HT1080 (cell line): ENCODE results near the gene MYO9B. TPM values are rescaled to one million over a fixed set of nuclear protein-coding genes. Genes with fewer than 3 reads are reported as not detected.

Experiments
- DNase-seq: peaks from one replicate; pipeline ENCODE4 v3.0.0-alpha.2; 2015; ENCODE audit warnings: low read depth
- polyA plus RNA-seq, 2 experiments: library from polyadenylated mRNA; depleted of rRNA; stranded (reverse); fragments of >200 nt; gene quantifications; 2 replicates each; pipeline ENCODE4 v1.2.3, GENCODE V29; 2015
- total RNA-seq: library from RNA; depleted of rRNA; stranded (reverse); fragments of >200 nt; shearing (Covaris generic); gene quantifications from 2 replicates; pipeline ENCODE4 v1.2.3, GENCODE V29; 2014; rRNA removed

Gene MYO9B
- 29.3 and 30.8 TPM in 2 replicates for total RNA-seq
- 20.3 and 21.4 TPM in 2 replicates for polyA plus RNA-seq (2015; cell fraction: cytosol; rRNA removed)
- polyA plus RNA-seq (2015; cell fraction: nucleus; rRNA removed) = 78.0 and 82.3 TPM in 2 replicates

DNA sequence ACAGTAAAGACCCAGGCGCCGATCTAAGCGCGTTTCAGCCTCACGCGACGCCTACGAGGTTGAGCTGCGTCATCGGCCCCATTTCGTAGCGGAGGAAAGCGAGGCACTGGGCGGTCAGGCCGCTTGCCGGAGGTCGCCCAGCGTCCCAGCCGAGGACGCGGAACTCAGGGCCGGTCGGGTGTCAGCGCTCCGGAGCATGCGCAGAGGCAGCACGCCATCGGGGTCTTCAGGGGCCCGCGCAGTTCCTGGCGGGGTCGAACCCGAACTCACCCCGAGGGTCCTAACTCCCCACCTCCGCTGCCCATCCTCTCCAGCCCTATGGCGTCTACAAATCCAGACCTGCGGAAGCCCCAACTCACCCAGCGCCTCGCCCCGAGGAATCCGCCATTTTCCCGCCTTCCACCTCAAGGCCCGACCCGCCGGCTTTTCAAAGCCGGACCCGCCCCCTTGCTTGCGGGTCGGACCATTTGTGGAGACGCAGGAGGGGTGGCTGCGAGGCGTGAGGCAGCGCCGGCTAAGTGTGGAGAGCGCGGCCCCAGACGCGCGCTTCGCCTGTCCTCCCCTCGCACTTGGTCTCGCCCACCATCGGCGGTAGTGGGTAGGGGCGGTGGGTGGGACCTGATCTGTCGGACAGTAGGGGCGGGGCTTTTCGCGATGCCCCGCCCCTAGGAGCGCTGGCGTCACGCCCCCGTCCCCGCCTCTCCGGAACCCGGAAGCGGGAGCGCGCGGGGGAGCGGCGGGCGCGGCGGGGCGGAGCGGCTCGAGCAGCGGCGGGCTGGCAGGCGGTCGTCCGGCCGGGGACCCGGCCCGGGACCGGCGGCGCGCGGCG is at the start of gene MYO9B, which contains the start of gene HAUS8:
MYO9B (plus strand) TSS at position 743 of the 829 bp plus-strand sequence. CDS start 25,941 bp downstream, outside the sequence.
HAUS8 (minus strand) TSS at position 418 of the 829 bp plus-strand sequence; CDS start at position 388, 30 bp downstream.
- DNase-seq = peak; percentile 98

GRCh38 chr19:17025991-17026658 is 49.5 kb upstream of the MYO9B start:
- DNase-seq = no peak

GRCh38 chr19:17026706-17027534 is 48.7 kb upstream of the MYO9B start, which contains the start of gene CPAMD8:
Gene CPAMD8, minus strand, starts transcription at chr19:17026810. Its CDS starts 168 bp downstream, at chr19:17026642.
- no peak for DNase-seq

- DNase-seq = no peak
These were observed 48.0 kb upstream of the MYO9B start for GRCh38 chr19:17027535-17027975.

DNA sequence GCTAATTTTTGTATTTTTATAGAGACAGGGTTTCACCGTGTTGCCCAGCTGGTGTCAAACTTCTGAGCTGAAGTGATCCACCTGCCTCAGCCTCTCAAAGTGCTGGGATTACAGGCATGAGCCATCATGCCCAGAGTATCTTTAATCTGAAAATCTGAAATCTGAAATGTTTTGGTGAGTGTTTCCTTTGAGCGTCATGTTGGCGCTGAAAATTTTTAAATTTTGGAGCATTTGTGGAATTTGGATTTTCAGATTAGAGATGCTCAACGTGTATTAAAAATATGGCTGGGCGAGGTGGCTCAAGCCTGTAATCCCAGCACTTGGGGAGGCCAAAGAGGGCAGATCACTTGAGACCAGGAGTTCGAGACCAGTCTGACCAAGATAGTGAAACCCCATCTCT is 43.8 kb upstream of the MYO9B start:
- no peak for DNase-seq

DNA sequence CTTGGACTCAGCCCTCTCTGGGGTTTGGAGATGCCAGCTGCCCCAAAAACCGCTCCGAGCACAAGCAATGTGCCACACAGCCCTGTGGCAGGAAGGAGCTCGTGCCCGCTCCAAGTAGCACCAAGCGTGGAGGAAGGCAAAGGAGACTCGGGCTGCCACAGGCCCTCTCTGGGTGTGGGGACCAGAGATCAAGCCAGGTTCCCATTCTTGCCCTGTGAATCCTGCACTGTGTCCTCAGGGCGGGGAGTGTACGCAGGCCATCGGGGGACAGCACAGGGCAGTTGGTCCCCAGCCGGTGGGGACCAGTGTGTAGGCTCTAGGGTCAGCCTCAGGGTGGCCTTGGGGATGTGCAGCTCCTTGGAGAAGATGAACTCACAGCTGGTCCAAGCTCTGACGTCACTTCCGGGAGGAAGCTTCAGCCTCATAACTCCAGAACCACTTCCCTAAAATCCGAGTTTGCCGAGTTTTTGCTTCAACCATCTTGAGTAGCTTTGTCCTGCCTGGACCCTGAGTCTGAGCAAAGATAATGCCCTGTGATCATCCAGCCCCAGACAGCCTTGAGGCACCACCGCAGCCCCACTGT is 39.6 kb upstream of the MYO9B start:
- peak; percentile 14 for DNase-seq

DNA sequence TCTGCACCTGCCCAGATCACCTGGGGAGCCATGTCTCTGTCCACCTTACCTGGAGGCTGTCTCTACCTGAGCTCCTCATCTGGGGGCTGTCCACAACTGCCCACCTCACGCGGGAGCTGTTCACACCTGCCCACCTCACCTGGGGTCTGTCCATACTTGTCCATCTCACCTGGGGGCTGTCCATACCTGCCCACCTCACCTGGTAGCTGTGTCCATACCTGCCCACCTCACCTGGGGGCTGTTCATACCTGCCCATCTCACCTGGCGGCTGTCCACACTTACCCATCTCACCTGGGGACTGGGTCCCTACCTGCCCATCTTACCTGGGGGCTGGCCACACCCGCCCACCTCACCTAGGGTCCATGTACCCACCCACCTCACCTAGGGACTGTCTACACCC is 38.9 kb upstream of the MYO9B start:
- DNase-seq = no peak

DNA sequence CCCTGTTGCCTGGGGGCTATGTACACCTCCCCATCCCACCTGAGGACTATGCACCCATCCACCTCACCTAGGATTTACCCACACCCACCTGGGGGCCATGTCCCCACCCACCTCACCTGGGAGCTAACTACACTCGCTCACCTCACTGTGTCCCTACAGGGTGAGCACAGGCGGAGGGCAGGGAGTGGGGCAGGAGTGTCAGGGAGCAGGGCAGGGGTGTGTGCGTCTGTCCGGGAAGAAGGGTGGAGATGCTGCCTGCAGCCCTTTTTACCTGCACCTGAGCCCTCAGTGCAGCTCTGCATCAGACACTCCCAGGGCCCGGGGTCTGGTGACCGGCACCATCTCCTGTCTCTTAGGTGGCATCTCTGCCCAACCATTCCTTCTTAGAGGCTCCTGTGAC is 38.4 kb upstream of the MYO9B start:
- no peak for DNase-seq

- DNase-seq = no peak
These were observed 37.5 kb upstream of the MYO9B start for GRCh38 chr19:17037966-17038500.

GRCh38 chr19:17041976-17042375 is 33.6 kb upstream of the MYO9B start:
- DNase-seq = no peak

- no peak for DNase-seq
These were observed 31.8 kb upstream of the MYO9B start for GRCh38 chr19:17043744-17044143.

- no peak for DNase-seq
These were observed 29.6 kb upstream of the MYO9B start for GRCh38 chr19:17045907-17046502.

- no peak for DNase-seq
These were observed 26.6 kb upstream of the MYO9B start for GRCh38 chr19:17048885-17049453.

DNA sequence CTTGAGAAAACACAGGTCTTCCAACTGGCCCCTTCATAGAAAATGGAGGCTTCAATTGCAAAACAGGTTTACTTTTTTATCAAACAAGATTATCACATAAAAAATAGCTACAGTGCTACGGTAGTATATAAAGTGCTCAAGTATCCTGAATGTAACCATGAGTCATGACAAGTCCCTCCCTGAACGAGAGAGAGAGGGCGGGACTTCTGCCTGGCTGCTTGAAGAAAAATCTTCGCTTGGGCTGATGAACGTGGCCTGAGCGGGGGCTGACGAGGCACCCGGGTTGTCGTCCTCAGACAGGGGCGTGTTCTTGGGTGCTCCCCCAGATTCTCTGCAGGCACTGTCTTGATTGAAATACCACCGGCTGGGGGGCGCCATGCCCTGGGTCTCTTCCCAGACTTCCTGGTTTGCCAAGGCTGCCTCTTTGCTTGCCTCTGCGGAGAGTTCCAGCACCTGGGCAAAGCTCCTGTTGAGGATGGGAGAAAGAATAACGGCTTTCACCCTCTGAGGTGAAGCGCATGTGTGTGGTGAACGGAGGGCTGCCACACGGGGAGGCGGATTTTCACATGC is 25.8 kb upstream of the MYO9B start:
- peak; percentile 15 for DNase-seq

DNA sequence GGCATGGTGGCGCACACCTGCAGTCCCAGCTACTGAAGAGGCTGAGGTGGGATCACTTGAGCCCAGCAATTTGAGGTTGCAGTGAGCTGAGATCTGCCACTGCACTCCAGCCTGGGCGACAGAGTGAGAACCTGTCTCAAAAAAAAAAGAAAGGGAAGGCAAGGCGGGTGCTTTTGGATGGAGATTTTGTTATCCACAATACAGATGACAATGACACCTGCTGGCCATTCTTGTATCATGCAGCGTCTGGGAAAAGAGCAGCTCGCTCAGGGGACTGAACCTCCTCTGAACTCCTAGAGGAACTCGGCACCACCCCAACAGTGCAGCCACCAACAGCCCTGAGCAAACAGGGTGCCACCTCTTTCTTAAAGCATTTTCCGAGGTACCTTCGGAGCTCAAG is 23.1 kb upstream of the MYO9B start:
- peak; percentile 51 for DNase-seq

DNA sequence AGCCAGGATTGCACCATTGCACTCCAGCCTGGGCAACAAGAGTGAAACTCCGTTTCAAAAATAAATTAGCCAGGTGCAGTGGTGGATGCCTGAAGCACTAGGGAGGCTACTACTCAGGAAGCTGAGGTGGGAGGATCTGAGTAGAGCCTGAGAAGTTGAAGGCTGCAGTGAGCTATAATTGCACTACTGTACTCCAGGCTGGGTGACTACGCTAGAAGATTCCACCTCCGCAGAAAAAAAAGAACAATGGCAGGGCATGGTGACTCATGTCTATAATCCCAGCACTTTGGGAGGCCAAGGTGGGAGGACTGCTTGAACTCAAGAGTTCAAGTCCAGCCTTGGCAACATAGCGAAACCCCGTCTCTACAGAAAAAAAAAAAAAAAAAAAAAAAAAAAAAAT is 20.8 kb upstream of the MYO9B start:
- peak; percentile 50 for DNase-seq

DNA sequence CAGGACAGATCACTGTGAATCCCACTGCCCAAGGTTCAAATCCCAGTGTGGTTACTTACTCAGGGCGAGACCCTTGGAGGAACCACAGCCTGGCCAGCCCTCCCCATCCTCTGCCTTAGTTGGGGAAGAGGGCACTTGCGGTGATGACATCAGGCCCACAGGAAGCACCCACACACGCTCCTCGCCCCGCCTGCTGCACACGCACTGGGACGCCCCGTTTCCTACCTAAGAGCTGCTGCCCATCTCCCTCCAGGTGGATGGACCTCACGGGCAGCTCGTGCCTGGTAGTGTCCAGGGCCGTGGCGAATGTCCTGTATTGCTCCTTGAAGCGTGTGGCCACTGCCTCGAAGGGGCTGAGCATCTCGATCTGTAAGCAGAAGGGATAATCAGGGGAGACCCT is 19.9 kb upstream of the MYO9B start:
- DNase-seq = no peak

- DNase-seq = no peak
These were observed 17.3 kb upstream of the MYO9B start for GRCh38 chr19:17058236-17058635.

DNA sequence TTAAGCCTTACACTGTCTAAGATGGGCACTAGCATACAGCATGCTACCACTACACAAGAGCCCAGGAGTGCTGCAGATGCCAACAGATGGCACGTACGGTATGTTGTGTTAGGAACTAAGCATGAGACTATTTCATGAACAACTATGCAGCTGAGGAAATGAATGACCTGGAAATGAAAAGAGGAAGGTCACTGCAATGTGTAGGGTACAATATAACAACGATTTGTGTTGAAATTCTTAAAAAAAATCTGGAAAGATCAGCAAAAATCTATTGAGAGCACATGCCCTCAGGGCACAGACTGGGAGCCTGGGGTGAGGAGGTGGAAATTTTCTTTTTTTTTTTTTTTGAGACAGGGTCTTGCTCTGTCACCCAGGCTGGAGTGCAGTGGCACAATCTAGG is 14.8 kb upstream of the MYO9B start:
- no peak for DNase-seq
